Heart left ventricle (tissue), 16 donors: ENCODE measurements around the gene TBC1D8B. TPM values are rescaled to one million over a fixed set of nuclear protein-coding genes. Genes with fewer than 3 reads are reported as not detected.

Experiments
- ATAC-seq, 4 donors: fragments of 200-7000 bp; cut with Tn5 transposase; one replicate each; pipeline ENCODE4 v1.9.1; 2020 to 2022; ENCODE audit warnings: moderate library complexity in 4 of 4, mild to moderate bottlenecking in 3 of 4, moderate number of reproducible peaks in 1 of 4
- DNase-seq, 5 donors: peaks; one replicate each; pipeline ENCODE4 v3.0.0-alpha.2; 2020
- H3K27ac ChIP-seq, 12 donors: fragments of 200-600 bp; sonication (generic) in 4 of 12; one replicate each; pipeline versions ENCODE4 v1.5.0 to v1.8.0; 2016 to 2022; ENCODE audit warnings: mild to moderate bottlenecking in 2 of 12
- H3K27me3 ChIP-seq, 9 donors: fragments of 200-600 bp; sonication (generic) in 2 of 9; one replicate each; pipeline versions ENCODE4 v1.5.1 to v1.8.0; 2016 to 2022; ENCODE audit warnings: mild to moderate bottlenecking in 3 of 9
- H3K36me3 ChIP-seq, 9 donors: fragments of 200-600 bp; sonication (generic) in 2 of 9; one replicate each; pipeline versions ENCODE4 v1.5.0 to v1.8.0; 2018 to 2022; ENCODE audit warnings: mild to moderate bottlenecking in 2 of 9
- H3K4me1 ChIP-seq, 12 donors: fragments of 200-600 bp; sonication (generic) in 4 of 12; one replicate each; pipeline versions ENCODE4 v1.5.0 to v1.8.0; 2016 to 2022; ENCODE audit warnings: mild to moderate bottlenecking in 3 of 12
- H3K4me3 ChIP-seq, 12 donors: fragments of 200-600 bp; sonication (generic) in 4 of 12; one replicate each; pipeline versions ENCODE4 v1.5.0 to v1.8.0; 2017 to 2022; ENCODE audit warnings: mild to moderate bottlenecking in 9 of 12, moderate library complexity in 4 of 12
- H3K9me3 ChIP-seq, 12 donors: fragments of 200-600 bp; sonication (generic) in 4 of 12; one replicate each; pipeline versions ENCODE4 v1.5.0 to v1.8.0; 2016 to 2022; ENCODE audit warnings: mild to moderate bottlenecking in 1 of 12
- POLR2A ChIP-seq, 2 donors: fragments of 450-650 bp; IDR thresholded peaks; one replicate each; pipeline ENCODE4 v1.6.1; 2017; ENCODE audit warnings: antibody characterized with exemption in 2 of 2, mild to moderate bottlenecking in 2 of 2, moderate library complexity in 2 of 2
- WGBS, 4 donors: extraction: QIAGEN DNeasy Blood & Tissue Kit in 2 of 4; methylation state at CpG; one replicate each; pipeline versions ENCODE4 v1.1.5 to v1.1.7; 2013 to 2018; 5-methylcytosine and 5-hydroxymethylcytosine counted together
- intact Hi-C, 10 donors: fragments of 100-400 bp; cut with DNase I; formaldehyde crosslinking; loops; one replicate each; pipeline versions ENCODE4 v1.11.1 to v1.14.2; 2022
- polyA plus RNA-seq, 2 donors: library from polyadenylated mRNA; stranded (reverse); fragments of 200-250 nt; gene quantifications; one replicate each; pipeline ENCODE4 v1.2.3, GENCODE V29; 2013
- total RNA-seq, 9 donors: library from RNA; depleted of rRNA in 2 of 9; stranded (reverse); fragments of >200 nt in 2 of 9; fragmentation: NEBNext Ultra II Directional in 3 of 9; extraction: Animal tissue kit (Norgen Biotek cat#: 25700) in 3 of 9; gene quantifications; one replicate each; pipeline versions ENCODE4 v1.1.0 to v1.2.4, GENCODE V29; 2016 to 2023
- TF ChIP-seq, protein P1 (sequence below), 12 donors: fragments of 200-600 bp; sonication (generic) in 4 of 12; IDR thresholded peaks; one replicate each; pipeline versions ENCODE4 v1.5.0 to v1.8.0; 2018 to 2022; ENCODE audit warnings: antibody characterized with exemption in 12 of 12, mild to moderate bottlenecking in 5 of 12
- donor health status: ischemic (EF 13 %, LVEDD 7.1; RV severe dilation, severe dysfunction).
- donor health status: healthy with polysubstance abuse.
- donor health status: DM: no; HTN: yes; CAD: no.
- donor health status: DM: no; HTN: no; CAD: no.
- donor health status: ischemic (EF 25% LVEDD 6.9; RV normal size, moderate dysfunction).
- donor health status: ischemic (EF 25% LVEDD 5.7; RV mildly dilated, moderate dysfunction).
- donor health status: healthy.
- donor health status: DM: yes; HTN: yes; CAD: no.
- donor health status: ischemic (EF 35%, LVEDD 5.7; RV mildly dilated, moderate dysfunction).
- donor health status: nonischemic (EF 11% LVEDD 7.7; RV severe dilation, severe dysfunction).
- donor health status: DM: yes; HTN: yes; CAD: no.
- donor health status: PGD.
- donor health status: ischemic (EF 29% LVEDD 5.4; RV normal size, mild dysfunction).
- donor health status: nonischemic (EF 23%, LVEDD 6.1; RV moderate dilation, normal function).

Gene TBC1D8B
- total and polyA plus RNA-seq, 11 donors: 0.72 to 5.0 (median 2.1) TPM

DNA sequence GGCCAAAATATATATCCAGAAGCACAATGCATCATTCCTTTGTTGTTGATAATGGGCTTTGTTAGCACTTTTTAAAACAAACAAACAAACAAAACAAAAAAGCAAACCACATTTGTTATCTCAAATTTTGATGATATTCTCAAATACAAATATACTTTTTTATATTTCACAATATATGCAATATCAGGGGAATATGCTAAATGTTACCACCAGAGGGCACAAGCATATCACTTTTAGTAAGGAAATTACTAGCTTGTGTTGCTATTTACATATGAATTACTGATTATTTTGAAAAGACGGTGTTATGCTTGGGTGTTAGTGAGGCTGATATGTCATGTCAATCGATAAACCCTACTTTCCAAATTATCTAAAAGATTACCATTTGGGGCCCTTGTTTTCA, 71.6 kb downstream of the TBC1D8B start:
- no peak for ATAC-seq
- WGBS, 4 donors: 48 to 78% (median 66%) methylated on average over 2 of the region's 2 CpGs
- TF ChIP-seq POLR2A (IDR thresholded peaks at IDR 0.05): no peak
- TF ChIP-seq, protein P1, sequence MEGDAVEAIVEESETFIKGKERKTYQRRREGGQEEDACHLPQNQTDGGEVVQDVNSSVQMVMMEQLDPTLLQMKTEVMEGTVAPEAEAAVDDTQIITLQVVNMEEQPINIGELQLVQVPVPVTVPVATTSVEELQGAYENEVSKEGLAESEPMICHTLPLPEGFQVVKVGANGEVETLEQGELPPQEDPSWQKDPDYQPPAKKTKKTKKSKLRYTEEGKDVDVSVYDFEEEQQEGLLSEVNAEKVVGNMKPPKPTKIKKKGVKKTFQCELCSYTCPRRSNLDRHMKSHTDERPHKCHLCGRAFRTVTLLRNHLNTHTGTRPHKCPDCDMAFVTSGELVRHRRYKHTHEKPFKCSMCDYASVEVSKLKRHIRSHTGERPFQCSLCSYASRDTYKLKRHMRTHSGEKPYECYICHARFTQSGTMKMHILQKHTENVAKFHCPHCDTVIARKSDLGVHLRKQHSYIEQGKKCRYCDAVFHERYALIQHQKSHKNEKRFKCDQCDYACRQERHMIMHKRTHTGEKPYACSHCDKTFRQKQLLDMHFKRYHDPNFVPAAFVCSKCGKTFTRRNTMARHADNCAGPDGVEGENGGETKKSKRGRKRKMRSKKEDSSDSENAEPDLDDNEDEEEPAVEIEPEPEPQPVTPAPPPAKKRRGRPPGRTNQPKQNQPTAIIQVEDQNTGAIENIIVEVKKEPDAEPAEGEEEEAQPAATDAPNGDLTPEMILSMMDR (IDR thresholded peaks at IDR 0.05): peak in 10 of 12 donors; percentile 12 to 55 (median 38)

DNA sequence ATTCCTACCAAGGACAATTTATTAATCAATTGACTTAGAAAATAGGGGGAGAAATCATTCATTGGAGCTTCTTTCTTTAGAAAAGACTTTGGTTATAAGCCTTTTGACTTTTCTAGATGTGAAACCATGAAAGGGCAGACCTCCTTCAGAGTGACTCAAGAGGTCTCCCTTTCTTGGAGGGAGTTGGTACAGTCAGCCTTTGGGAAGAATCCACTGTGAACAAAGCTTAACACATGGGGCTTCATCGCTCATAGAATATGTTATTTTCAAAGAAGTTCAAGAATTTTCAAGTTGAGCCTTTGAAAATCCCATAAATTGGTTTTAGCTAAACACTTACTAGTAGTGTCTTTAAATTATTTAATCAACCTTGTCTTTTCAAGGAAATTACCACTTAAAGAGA, 72.7 kb downstream of the TBC1D8B start:
- H3K27me3 ChIP-seq: peaks cover 0 to 28% (median 0%) of the 10 kb centered on the region in 9 donors
- peaks cover 0 to 5% (median 0%) of the 10 kb centered on the region in 12 donors for H3K9me3 ChIP-seq
- 74 to 97% (median 92%) methylated on average over 1 of the region's 1 CpG for WGBS, 4 donors

More for the DNA sequence above, 71.6 kb downstream of the TBC1D8B start:
- Histone ChIP-seq H3K27me3 (peaks cover 0 to 36% (median 0%) of the 10 kb centered on the region in 9 donors), H3K36me3 (peaks cover 0 to 12% (median 0%) of the 10 kb centered on the region in 9 donors), H3K9me3 (peaks cover 0 to under 1% (median 0%) of the 10 kb centered on the region in 12 donors), H3K27ac (no peak overlapping the region), H3K4me3 (no peak overlapping the region), H3K4me1 (no peaks in the 10 kb centered on the region)
- DNase-seq: no peak
- intact Hi-C loops: no loop called here

DNA sequence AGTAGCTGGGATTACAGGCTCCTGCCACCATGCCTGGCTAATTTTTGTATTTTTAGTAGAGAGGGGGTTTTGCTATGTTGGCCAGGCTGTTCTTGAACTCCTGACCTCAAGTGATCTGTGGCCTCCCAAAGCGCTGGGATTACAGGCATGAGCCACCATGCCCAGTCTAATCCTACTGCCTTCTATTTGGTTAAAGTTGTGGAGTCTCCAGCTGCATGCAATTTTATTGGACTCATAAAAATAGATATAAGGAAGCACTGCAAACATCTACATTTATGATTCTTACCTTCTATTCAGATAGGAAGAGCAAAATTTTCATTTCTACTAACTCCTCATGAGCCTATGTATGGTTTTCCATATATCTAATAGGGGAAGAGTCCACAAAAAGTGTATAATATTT, 87.0 kb downstream of the TBC1D8B start:
- intact Hi-C loops: no loop called here
- DNase-seq (no peak), ATAC-seq (no peak)
- Histone ChIP-seq H3K27me3 (peaks cover 0 to 18% (median 0%) of the 10 kb centered on the region in 9 donors), H3K27ac (no peak overlapping the region), H3K4me1 (peaks cover 0 to under 1% (median 0%) of the 10 kb centered on the region in 12 donors), H3K36me3 (no peaks in the 10 kb centered on the region), H3K9me3 (no peaks in the 10 kb centered on the region), H3K4me3 (no peak overlapping the region)
- no peak for TF ChIP-seq POLR2A (IDR thresholded peaks at IDR 0.05)
- 38 to 96% (median 78%) methylated on average over 1 of the region's 1 CpG for WGBS, 4 donors

More for the DNA sequence above, 72.7 kb downstream of the TBC1D8B start:
- DNase-seq (no peak), ATAC-seq (no peak)
- TF ChIP-seq, protein P1 (IDR thresholded peaks at IDR 0.05): no peak
- TF ChIP-seq POLR2A (IDR thresholded peaks at IDR 0.05): no peak
- peaks cover 0 to 6% (median 0%) of the 10 kb centered on the region in 9 donors for H3K36me3 ChIP-seq
- H3K27ac ChIP-seq: no peak overlapping the region
- no peaks in the 10 kb centered on the region for H3K4me1 ChIP-seq
- intact Hi-C loops: no loop called here
- no peak overlapping the region for H3K4me3 ChIP-seq

DNA sequence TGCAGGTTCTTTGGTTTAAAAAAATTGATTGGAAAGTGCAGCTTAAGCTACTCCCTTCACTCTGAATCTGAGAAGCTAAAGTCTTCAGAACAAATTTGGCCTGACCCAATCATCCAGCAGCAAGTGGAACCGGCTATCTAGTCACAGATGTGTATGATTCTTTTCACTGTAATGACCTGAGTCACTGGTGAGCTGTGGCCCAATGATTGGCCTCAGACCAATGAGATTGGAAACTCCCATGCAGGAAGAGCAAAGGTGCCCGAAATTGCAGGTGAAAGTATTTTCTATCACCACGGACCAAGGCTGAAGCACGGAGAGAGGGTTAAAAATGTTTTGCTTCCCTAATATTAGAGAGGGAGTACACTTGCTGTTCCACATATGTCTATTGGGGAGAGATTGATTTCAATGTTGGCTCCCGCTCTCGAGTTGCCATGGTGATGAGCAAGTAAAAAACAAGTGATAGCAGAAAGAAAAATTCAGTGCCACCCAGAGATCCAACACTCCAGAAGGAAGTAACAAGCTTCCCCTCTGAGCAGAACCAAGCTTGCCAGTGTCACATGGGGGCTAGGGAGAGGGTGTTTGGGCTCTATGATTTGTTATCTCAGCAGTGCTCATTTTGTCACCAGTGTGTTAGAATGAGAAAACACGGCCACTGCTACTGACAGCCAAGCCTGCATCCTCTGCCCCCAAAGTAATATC, 89.4 kb downstream of the TBC1D8B start:
- intact Hi-C loops: loop anchor here in 8 of 10 donors (5.0 to 10.0 kb wide), 5 partner anchors 60 to 1003 kb away; no protein-coding TSS in a partner anchor
- ATAC-seq (no peak), DNase-seq (no peak)
- Histone ChIP-seq H3K36me3 (no peaks in the 10 kb centered on the region), H3K27me3 (peaks cover 0 to 12% (median 0%) of the 10 kb centered on the region in 9 donors), H3K9me3 (no peaks in the 10 kb centered on the region), H3K4me3 (no peak overlapping the region), H3K4me1 (peaks cover 0 to 3% (median 0%) of the 10 kb centered on the region in 12 donors), H3K27ac (no peak overlapping the region)
- TF ChIP-seq, protein P1 (IDR thresholded peaks at IDR 0.05): no peak
- no peak for TF ChIP-seq POLR2A (IDR thresholded peaks at IDR 0.05)
- 59 to 75% (median 67%) methylated on average over 7 of the region's 7 CpGs for WGBS, 4 donors
